ENCODE results near the gene TSR1.

- TF ChIP-seq CTCF (IDR thresholded peaks at IDR 0.05) (no peak), POLR2A (IDR thresholded peaks at IDR 0.05) (no peak)
Observed at GRCh38 chr17:2372180-2372579, 35.9 kb upstream of the TSR1 start.

Measured in adrenal gland (tissue), 5 donors.